ENCODE data around the gene HLA-DPB1.

DNA sequence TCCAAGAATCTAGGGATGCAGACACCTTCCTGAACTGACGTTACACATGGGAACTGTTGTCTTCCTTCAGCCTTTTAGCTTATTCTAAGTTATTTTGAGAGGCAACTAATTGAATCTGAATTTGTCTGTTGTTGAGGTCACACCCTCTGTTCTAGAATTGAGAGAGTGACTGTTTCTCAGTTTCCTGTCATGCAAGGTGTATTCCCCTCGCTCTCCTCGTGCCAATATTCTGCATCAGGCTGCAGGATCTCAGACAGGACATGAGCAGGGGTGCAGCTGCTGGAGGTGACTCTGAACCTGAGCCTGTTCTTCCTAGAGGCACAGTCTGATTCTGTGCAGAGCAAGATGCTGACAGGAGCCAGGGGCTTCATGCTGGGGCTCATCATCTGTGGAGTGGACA is 52.5 kb downstream of the HLA-DPB1 start:
- TF ChIP-seq, protein P1, sequence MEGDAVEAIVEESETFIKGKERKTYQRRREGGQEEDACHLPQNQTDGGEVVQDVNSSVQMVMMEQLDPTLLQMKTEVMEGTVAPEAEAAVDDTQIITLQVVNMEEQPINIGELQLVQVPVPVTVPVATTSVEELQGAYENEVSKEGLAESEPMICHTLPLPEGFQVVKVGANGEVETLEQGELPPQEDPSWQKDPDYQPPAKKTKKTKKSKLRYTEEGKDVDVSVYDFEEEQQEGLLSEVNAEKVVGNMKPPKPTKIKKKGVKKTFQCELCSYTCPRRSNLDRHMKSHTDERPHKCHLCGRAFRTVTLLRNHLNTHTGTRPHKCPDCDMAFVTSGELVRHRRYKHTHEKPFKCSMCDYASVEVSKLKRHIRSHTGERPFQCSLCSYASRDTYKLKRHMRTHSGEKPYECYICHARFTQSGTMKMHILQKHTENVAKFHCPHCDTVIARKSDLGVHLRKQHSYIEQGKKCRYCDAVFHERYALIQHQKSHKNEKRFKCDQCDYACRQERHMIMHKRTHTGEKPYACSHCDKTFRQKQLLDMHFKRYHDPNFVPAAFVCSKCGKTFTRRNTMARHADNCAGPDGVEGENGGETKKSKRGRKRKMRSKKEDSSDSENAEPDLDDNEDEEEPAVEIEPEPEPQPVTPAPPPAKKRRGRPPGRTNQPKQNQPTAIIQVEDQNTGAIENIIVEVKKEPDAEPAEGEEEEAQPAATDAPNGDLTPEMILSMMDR (IDR thresholded peaks at IDR 0.05; ENCODE audit: poor library complexity, severe bottlenecking), result no peak
- TF ChIP-seq EZH2 (IDR thresholded peaks at IDR 0.05; ENCODE audit: borderline replicate concordance, insufficient read depth, low read length, poor library complexity, severe bottlenecking), result no peak

Data from neural cell (in vitro differentiated cells).